HL-60 (cell line): ENCODE measurements around the gene WDR45B.
A peak's percentile ranks its signal among the peaks of the same experiment; 100 is the strongest.

Source experiments
- DNase-seq, 2 experiments: peaks; one replicate each; pipeline ENCODE4 v3.0.0-alpha.2; 2010 to 2020; ENCODE audit warnings: low read depth in 1 of 2, low spot score in 1 of 2
- H3K27ac ChIP-seq: fragments of 250-450 bp; sonication (Bioruptor Pico); replicated peaks from 2 replicates; pipeline ENCODE4 v1.5.1; 2020; ENCODE audit warnings: mild to moderate bottlenecking, moderate library complexity
- H3K27me3 ChIP-seq: fragments of 250-450 bp; sonication (Bioruptor Pico); 2 replicates; pipeline ENCODE4 v1.5.1; 2021; ENCODE audit warnings: mild to moderate bottlenecking, moderate library complexity; ENCODE audit not compliant: insufficient read depth, poor library complexity, severe bottlenecking
- H3K4me3 ChIP-seq: replicated peaks from 2 replicates; pipeline ENCODE4 v1.5.1; 2011; ENCODE audit warnings: mild to moderate bottlenecking, control low read depth, low read length; ENCODE audit not compliant: insufficient read depth
- CTCF ChIP-seq: IDR thresholded peaks from one replicate; pipeline ENCODE4 v1.5.1; 2011; ENCODE audit warnings: low read length, control low read depth, inconsistent platforms; ENCODE audit not compliant: insufficient read depth
- GABPA ChIP-seq: IDR thresholded peaks from 2 replicates; pipeline ENCODE4 v1.6.1; 2012; ENCODE audit warnings: low read depth
- POLR2AphosphoS5 ChIP-seq: IDR thresholded peaks from 2 replicates; pipeline ENCODE4 v1.6.1; 2012; ENCODE audit warnings: low read depth
- SPI1 ChIP-seq: IDR thresholded peaks from 2 replicates; pipeline ENCODE4 v1.6.1; 2012; ENCODE audit warnings: low read depth, mild to moderate bottlenecking, borderline replicate concordance
- TF ChIP-seq, protein P1 (sequence below): IDR thresholded peaks from 2 replicates; pipeline ENCODE4 v1.6.1; 2012; ENCODE audit warnings: low read depth; ENCODE audit not compliant: insufficient replicate concordance

The WDR45B gene

DNA sequence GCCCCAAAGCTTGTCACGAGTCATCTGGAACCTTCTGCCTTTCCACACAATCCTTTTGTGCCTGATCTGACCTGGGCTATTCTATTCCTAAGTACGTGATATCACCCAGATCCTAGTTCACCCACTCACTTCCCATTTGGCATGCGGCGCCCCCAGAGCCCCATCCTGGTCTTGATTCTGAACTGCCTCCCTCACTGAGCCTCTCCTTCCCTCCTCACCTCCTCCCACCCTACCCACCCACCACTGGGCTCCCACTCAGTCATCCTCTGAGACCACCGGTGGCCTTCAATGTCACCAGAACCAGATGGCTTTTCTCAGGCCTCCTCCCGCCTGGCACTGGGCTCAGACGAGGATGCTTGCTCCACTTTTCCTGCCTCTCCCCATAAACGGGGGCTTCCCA is 18.5 kb downstream of the WDR45B start:
- Histone ChIP-seq H3K4me3 (no peak overlapping the region), H3K27ac (no peak overlapping the region), H3K27me3 (no peaks in the 10 kb centered on the region)
- DNase-seq = no peak
- TF ChIP-seq CTCF = no peak
- TF ChIP-seq GABPA = no peak
- TF ChIP-seq, protein P1, sequence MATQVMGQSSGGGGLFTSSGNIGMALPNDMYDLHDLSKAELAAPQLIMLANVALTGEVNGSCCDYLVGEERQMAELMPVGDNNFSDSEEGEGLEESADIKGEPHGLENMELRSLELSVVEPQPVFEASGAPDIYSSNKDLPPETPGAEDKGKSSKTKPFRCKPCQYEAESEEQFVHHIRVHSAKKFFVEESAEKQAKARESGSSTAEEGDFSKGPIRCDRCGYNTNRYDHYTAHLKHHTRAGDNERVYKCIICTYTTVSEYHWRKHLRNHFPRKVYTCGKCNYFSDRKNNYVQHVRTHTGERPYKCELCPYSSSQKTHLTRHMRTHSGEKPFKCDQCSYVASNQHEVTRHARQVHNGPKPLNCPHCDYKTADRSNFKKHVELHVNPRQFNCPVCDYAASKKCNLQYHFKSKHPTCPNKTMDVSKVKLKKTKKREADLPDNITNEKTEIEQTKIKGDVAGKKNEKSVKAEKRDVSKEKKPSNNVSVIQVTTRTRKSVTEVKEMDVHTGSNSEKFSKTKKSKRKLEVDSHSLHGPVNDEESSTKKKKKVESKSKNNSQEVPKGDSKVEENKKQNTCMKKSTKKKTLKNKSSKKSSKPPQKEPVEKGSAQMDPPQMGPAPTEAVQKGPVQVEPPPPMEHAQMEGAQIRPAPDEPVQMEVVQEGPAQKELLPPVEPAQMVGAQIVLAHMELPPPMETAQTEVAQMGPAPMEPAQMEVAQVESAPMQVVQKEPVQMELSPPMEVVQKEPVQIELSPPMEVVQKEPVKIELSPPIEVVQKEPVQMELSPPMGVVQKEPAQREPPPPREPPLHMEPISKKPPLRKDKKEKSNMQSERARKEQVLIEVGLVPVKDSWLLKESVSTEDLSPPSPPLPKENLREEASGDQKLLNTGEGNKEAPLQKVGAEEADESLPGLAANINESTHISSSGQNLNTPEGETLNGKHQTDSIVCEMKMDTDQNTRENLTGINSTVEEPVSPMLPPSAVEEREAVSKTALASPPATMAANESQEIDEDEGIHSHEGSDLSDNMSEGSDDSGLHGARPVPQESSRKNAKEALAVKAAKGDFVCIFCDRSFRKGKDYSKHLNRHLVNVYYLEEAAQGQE = no peak
- TF ChIP-seq POLR2AphosphoS5 = no peak
- TF ChIP-seq SPI1 = no peak

GRCh38 chr17:82627405-82627804 is 20.8 kb downstream of the WDR45B start:
- 0 out of 2 replicates have a peak overlapping the region, but pooled peaks have one; percentile 5 for H3K27ac ChIP-seq
- no peaks in the 10 kb centered on the region for H3K27me3 ChIP-seq
- DNase-seq = no peak
- TF ChIP-seq GABPA (no peak), CTCF (no peak), SPI1 (no peak), POLR2AphosphoS5 (no peak)
- TF ChIP-seq, protein P1 = no peak
- no peak overlapping the region for H3K4me3 ChIP-seq

DNA sequence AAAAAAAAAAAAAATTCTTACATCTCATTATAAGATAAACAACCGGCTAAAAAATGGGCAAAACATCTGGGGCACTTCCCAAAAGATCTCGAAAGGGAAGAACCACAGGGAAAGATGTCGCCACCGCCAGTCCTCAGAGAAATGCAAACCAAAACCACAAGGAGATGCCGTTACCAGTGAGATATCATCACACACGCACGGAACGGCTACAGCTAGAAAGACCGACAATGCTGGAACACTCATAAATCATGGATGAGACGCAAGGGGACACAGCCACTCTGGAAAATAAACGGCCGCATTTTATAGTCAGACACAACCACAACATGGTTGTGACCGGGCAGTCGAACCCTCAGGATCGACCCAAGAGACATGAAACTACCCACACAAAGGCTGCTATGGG is 24.5 kb downstream of the WDR45B start:
- TF ChIP-seq GABPA = no peak
- peak; percentile 74; the same call in 1 of the 2 replicates for TF ChIP-seq SPI1
- peak; percentile 86 for TF ChIP-seq POLR2AphosphoS5
- Histone ChIP-seq H3K27ac (peak overlapping the region; percentile 87), H3K27me3 (no peaks in the 10 kb centered on the region), H3K4me3 (no peak overlapping the region)
- peak in 1 of 2 experiments; percentile 89 for DNase-seq

DNA sequence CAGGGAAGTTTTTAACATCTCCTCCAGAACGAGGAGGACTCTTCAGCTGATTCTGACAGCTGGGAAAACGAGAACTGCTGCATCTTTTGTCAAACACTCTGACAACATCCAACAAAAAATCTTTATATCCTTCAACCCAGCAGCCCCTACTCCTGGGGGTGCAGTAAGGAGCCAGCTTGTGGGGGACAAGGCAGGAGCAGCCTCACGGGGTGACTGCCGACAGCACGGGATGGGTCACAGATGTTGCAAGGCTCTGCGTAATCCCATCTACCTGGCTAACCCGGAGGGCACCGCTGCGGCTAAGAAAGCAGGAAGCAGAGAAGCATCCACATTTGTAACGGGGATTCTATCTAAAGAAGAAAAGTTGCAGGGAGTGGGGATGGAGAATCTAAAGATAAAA is 28.6 kb downstream of the WDR45B start:
- Histone ChIP-seq H3K4me3 (no peak overlapping the region), H3K27ac (no peak overlapping the region), H3K27me3 (no peaks in the 10 kb centered on the region)
- no peak for DNase-seq
- TF ChIP-seq SPI1 (no peak), GABPA (no peak), POLR2AphosphoS5 (no peak)

GRCh38 chr17:82619211-82619610 is 29.0 kb downstream of the WDR45B start:
- TF ChIP-seq, protein P1 = no peak
- TF ChIP-seq SPI1 = no peak
- no peak for TF ChIP-seq CTCF
- TF ChIP-seq GABPA = no peak
- no peak for TF ChIP-seq POLR2AphosphoS5
- H3K27me3 ChIP-seq = no peaks in the 10 kb centered on the region
- no peak for DNase-seq
- no peak overlapping the region for H3K27ac ChIP-seq
- H3K4me3 ChIP-seq = no peak overlapping the region
